H1 (cell line): Measurements from ENCODE around the gene DLK2. TPM values are rescaled to one million over a fixed set of nuclear protein-coding genes. Genes with fewer than 3 reads are reported as not detected.

ENCODE experiments used
- CTCF ChIA-PET: fragments of 300-600 bp; sonication (Branson Sonifier 250); formaldehyde crosslinking; loops from one replicate; lab custom pipeline; 2021; ENCODE audit not compliant: partially characterized antibody; lab: Charles Lee
- POLR2A ChIA-PET: fragments of 300-600 bp; sonication (Branson Sonifier 250); formaldehyde crosslinking; loops from one replicate; lab custom pipeline; 2021; ENCODE audit warnings: inconsistent platforms; ENCODE audit not compliant: partially characterized antibody; lab: Charles Lee
- DNase-seq, 2 experiments: peaks; one replicate each; pipeline versions ENCODE4 v3.0.0 to v3.0.0-alpha.2; 2010 to 2022; ENCODE audit warnings: low spot score in 2 of 2, low read depth in 1 of 2, mixed read lengths in 1 of 2
- FAIRE-seq: peaks from 2 replicates; lab custom pipeline; 2011; peaks lifted over from hg19 to GRCh38; lab: Jason Lieb, UNC
- H2AFZ ChIP-seq: 2 replicates; pipeline ENCODE4 v1.8.1; 2012; ENCODE audit warnings: low read length, inconsistent platforms
- H2AK5ac ChIP-seq: 2 replicates; pipeline ENCODE4 v1.6.1; 2013; ENCODE audit warnings: low read depth, low read length
- H2BK120ac ChIP-seq: replicated peaks from 2 replicates; pipeline ENCODE3; 2013; ENCODE audit warnings: low read depth, low read length, inconsistent platforms
- H2BK12ac ChIP-seq: 2 replicates; pipeline ENCODE4 v1.6.1; 2013; ENCODE audit warnings: low read depth, low read length
- H2BK15ac ChIP-seq: 2 replicates; pipeline ENCODE4 v1.6.1; 2013; ENCODE audit warnings: low read length
- H2BK20ac ChIP-seq: 2 replicates; pipeline ENCODE4 v1.6.1; 2013; ENCODE audit warnings: low read length
- H2BK5ac ChIP-seq: 2 replicates; pipeline ENCODE4 v1.6.1; 2013; ENCODE audit warnings: low read depth, low read length
- H3K14ac ChIP-seq: 2 replicates; pipeline ENCODE4 v1.6.1; 2013; ENCODE audit warnings: inconsistent platforms; ENCODE audit not compliant: insufficient read length
- H3K18ac ChIP-seq: 2 replicates; pipeline ENCODE4 v1.6.1; 2013; ENCODE audit warnings: low read length; ENCODE audit errors: extremely low read depth
- H3K23ac ChIP-seq: 2 replicates; pipeline ENCODE4 v1.6.1; 2013; ENCODE audit warnings: inconsistent platforms; ENCODE audit not compliant: insufficient read length
- H3K23me2 ChIP-seq: 2 replicates; pipeline ENCODE4 v1.6.1; 2013; ENCODE audit warnings: low read depth, low read length
- H3K27ac ChIP-seq: 2 replicates; pipeline ENCODE4 v1.6.1; 2011; ENCODE audit warnings: low read depth, low read length, inconsistent platforms
- H3K27me3 ChIP-seq, 4 experiments: replicated peaks in 1 of 4; 1 replicate in 1 of 4; 2 replicates in 3 of 4; pipeline versions ENCODE4 v1.6.1 to v1.8.1; 2011 to 2013; ENCODE audit warnings: low read length in 3 of 4, mild to moderate bottlenecking in 3 of 4, inconsistent platforms in 2 of 4, mixed read lengths in 2 of 4, moderate library complexity in 1 of 4; ENCODE audit not compliant: control insufficient read depth in 3 of 4, insufficient read depth in 3 of 4; ENCODE audit errors: extremely low read depth in 1 of 4
- H3K36me3 ChIP-seq, 4 experiments: 2 replicates each; pipeline versions ENCODE4 v1.6.1 to v1.8.1; 2011 to 2013; ENCODE audit warnings: mild to moderate bottlenecking in 4 of 4, low read length in 3 of 4, moderate library complexity in 2 of 4, control low read depth in 1 of 4, inconsistent platforms in 1 of 4; ENCODE audit not compliant: insufficient read depth in 4 of 4, control insufficient read depth in 2 of 4
- H3K4ac ChIP-seq: replicated peaks from 2 replicates; pipeline ENCODE3; 2013; ENCODE audit warnings: low read length, low read depth, mixed read lengths, inconsistent platforms; ENCODE audit not compliant: insufficient read length
- H3K4me1 ChIP-seq, 4 experiments: replicated peaks in 1 of 4; 1 replicate in 1 of 4; 2 replicates in 3 of 4; pipeline versions ENCODE4 v1.6.1 to v1.8.1; 2011 to 2013; ENCODE audit warnings: low read length in 3 of 4, inconsistent platforms in 2 of 4, mixed read lengths in 1 of 4; ENCODE audit not compliant: insufficient read depth in 4 of 4, control insufficient read depth in 3 of 4
- H3K4me2 ChIP-seq, 2 experiments: 2 replicates each; pipeline versions ENCODE4 v1.6.1 to v1.8.1; 2011 to 2013; ENCODE audit warnings: low read depth in 2 of 2, low read length in 2 of 2, control low read depth in 1 of 2, inconsistent platforms in 1 of 2, mild to moderate bottlenecking in 1 of 2; ENCODE audit not compliant: insufficient read depth in 1 of 2
- H3K4me3 ChIP-seq, 4 experiments: fragments of 200-600, 300-600 bp in 1 of 4; sonication (generic), shearing (Covaris generic), sonication (Bioruptor Twin) in 1 of 4; 2 replicates each; pipeline versions ENCODE4 v1.5.1 to v1.8.1; 2011 to 2016; ENCODE audit warnings: low read length in 4 of 4, low read depth in 3 of 4, control low read depth in 2 of 4, inconsistent platforms in 2 of 4, mild to moderate bottlenecking in 2 of 4, mixed read lengths in 1 of 4, moderate library complexity in 1 of 4; ENCODE audit not compliant: insufficient read depth in 2 of 4; ENCODE audit errors: extremely low read depth in 1 of 4
- H3K56ac ChIP-seq: replicated peaks from 2 replicates; pipeline ENCODE3; 2013; ENCODE audit warnings: low read depth, mild to moderate bottlenecking, mixed read lengths, low read length, inconsistent platforms; ENCODE audit not compliant: insufficient read length
- H3K79me1 ChIP-seq: 2 replicates; pipeline ENCODE4 v1.6.1; 2013; ENCODE audit warnings: low read depth, low read length, control low read depth
- H3K79me2 ChIP-seq, 2 experiments: 2 replicates each; pipeline versions ENCODE4 v1.6.1 to v1.8.1; 2012 to 2013; ENCODE audit warnings: low read length in 2 of 2, mild to moderate bottlenecking in 2 of 2, inconsistent platforms in 1 of 2; ENCODE audit not compliant: insufficient read depth in 2 of 2, control insufficient read depth in 1 of 2
- H3K9ac ChIP-seq, 4 experiments: replicated peaks in 1 of 4; 1 replicate in 1 of 4; 2 replicates in 3 of 4; pipeline versions ENCODE4 v1.6.1 to v1.8.1; 2011 to 2013; ENCODE audit warnings: low read depth in 3 of 4, low read length in 3 of 4, control low read depth in 2 of 4, mild to moderate bottlenecking in 2 of 4, moderate library complexity in 2 of 4, inconsistent platforms in 1 of 4; ENCODE audit errors: extremely low read depth in 1 of 4
- H3K9me3 ChIP-seq, 2 experiments: 2 replicates each; pipeline versions ENCODE4 v1.6.1 to v1.8.1; 2012 to 2013; ENCODE audit warnings: mild to moderate bottlenecking in 2 of 2, moderate library complexity in 2 of 2, control low read depth in 1 of 2, inconsistent platforms in 1 of 2, low read depth in 1 of 2, low read length in 1 of 2, mixed read lengths in 1 of 2; ENCODE audit not compliant: insufficient read depth in 2 of 2
- H4K20me1 ChIP-seq, 2 experiments: replicated peaks in 1 of 2; 2 replicates each; pipeline versions ENCODE3 to v1.8.1; 2011 to 2013; ENCODE audit warnings: inconsistent platforms in 2 of 2, low read length in 2 of 2, mild to moderate bottlenecking in 1 of 2; ENCODE audit not compliant: insufficient read depth in 2 of 2, control insufficient read depth in 1 of 2
- H4K5ac ChIP-seq: 2 replicates; pipeline ENCODE4 v1.6.1; 2013; ENCODE audit warnings: low read length, low read depth, mixed read lengths, inconsistent platforms; ENCODE audit not compliant: insufficient read length
- H4K8ac ChIP-seq: 2 replicates; pipeline ENCODE4 v1.8.0; 2013; ENCODE audit warnings: mild to moderate bottlenecking, moderate library complexity, low read length, inconsistent platforms; ENCODE audit not compliant: insufficient read depth; ENCODE audit errors: extremely low read depth
- H4K91ac ChIP-seq: replicated peaks from 2 replicates; pipeline ENCODE3; 2013; ENCODE audit warnings: low read length, mixed read lengths, inconsistent platforms; ENCODE audit not compliant: insufficient read length
- KDM5A ChIP-seq: fragments of 200-600 bp; IDR thresholded peaks from 2 replicates; pipeline ENCODE4 v1.7.1; 2012; ENCODE audit warnings: mild to moderate bottlenecking, low read length, inconsistent platforms, mixed read lengths
- POU5F1 ChIP-seq: IDR thresholded peaks from 2 replicates; pipeline ENCODE4 v1.6.1; 2011; ENCODE audit warnings: low read depth, mild to moderate bottlenecking, low read length, moderate library complexity
- TBP ChIP-seq: IDR thresholded peaks from 2 replicates; pipeline ENCODE4 v1.6.1; 2011; ENCODE audit warnings: low read depth, low read length, improper control_type of control experiment
- WGBS, 2 experiments: shearing (Covaris generic) in 1 of 2; methylation state at CpG; one replicate each; pipeline versions ENCODE4 v1.1.6 to v1.1.7; 2013 to 2015; ENCODE audit warnings: low lambda C conversion rate in 2 of 2, mixed read lengths in 2 of 2, inconsistent platforms in 1 of 2, low coverage in 1 of 2, missing lambda C conversion rate in 1 of 2; ENCODE audit not compliant: insufficient replicate concordance in 2 of 2, insufficient coverage in 1 of 2, insufficient read length in 1 of 2; ENCODE audit errors: extremely low coverage in 1 of 2, missing lambda C conversion rate in 1 of 2; 5-methylcytosine and 5-hydroxymethylcytosine counted together
- polyA plus RNA-seq, 7 experiments: library from polyadenylated mRNA; depleted of rRNA in 3 of 7; stranded (reverse) in 5 of 7; unstranded in 2 of 7; fragments of >200 nt in 5 of 7; fragments of 200-250 nt in 2 of 7; gene quantifications; 1 replicate in 5 of 7; 2 replicates in 1 of 7; 4 replicates in 1 of 7; pipeline versions ENCODE4 v1.2.1 to v1.2.3, GENCODE V29; 2011 to 2013; ENCODE audit warnings: missing spikeins in 2 of 7, mixed read lengths in 2 of 7
- total RNA-seq: library from RNA; stranded (reverse); fragmentation: NEBNext Ultra II Directional; extraction: Animal tissue kit (Norgen Biotek cat#: 25700); gene quantifications from 2 replicates; pipeline ENCODE4 v1.2.1, GENCODE V29; 2021

DLK2 gene
- total and polyA plus RNA-seq, 2 of the 8 experiments (the other 6 are each of a cell fraction or from before 2014, with no cell fraction given): 0.37 to 0.80 TPM

DNA sequence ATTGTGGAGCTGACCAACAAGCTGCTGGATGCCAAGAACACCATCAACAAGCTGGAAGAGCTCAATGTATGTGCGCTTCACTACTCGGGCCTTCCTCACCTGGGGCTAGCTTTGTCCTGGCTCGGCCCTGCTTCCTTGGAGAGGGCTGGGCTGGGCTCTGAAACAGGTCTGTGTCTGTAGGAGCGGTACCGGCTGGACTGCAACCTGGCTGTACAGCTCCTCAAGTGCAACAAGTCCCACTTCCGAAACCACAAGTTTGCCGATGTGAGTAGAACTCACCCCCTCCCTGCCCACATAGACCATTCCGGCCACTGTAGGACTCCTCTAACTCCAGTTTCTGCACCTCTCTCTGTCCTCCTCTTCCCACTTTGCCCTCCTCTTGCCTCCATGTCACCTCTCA, 48.1 kb upstream of the DLK2 start:
- H3K18ac ChIP-seq: no peak overlapping the region
- no peak overlapping the region for H4K8ac ChIP-seq
- no peaks in the 10 kb centered on the region for H3K9me3 ChIP-seq
- no peak overlapping the region for H2BK5ac ChIP-seq
- DNase-seq (no peak), FAIRE-seq (no peak)
- H3K9ac ChIP-seq: no peak overlapping the region
- H2AK5ac ChIP-seq: no peak overlapping the region
- no peaks in the 10 kb centered on the region; a peak in 1 of 7 replicates for H3K4me1 ChIP-seq
- H3K56ac ChIP-seq: no peak overlapping the region
- CTCF ChIA-PET: interaction anchor here (0.8 to 31.7 kb wide), 6 partner anchors 20 to 207 kb away, joined by 3 to 536 read pairs (median 7); partner anchors contain the start of genes DLK2 and TJAP1
- H3K4me2 ChIP-seq: no peak overlapping the region
- H2BK120ac ChIP-seq: no peak overlapping the region
- TF ChIP-seq TBP (no peak), KDM5A (no peak), POU5F1 (no peak)
- 89% methylated on average over 8 of the region's 8 CpGs; no CpG with 5 or more reads in 1 of the 2 experiments for WGBS, 2 experiments
- no peak overlapping the region for H2BK20ac ChIP-seq
- POLR2A ChIA-PET: interaction anchor here (0.6 to 12.6 kb wide), 6 partner anchors 9 to 489 kb away, joined by 3 to 147 read pairs (median 5); partner anchors contain the start of genes POLR1C and YIPF3
- no peak overlapping the region for H3K4me3 ChIP-seq
- H3K23ac ChIP-seq: no peak overlapping the region
- peaks cover 19 to 46% (median 40%) of the 10 kb centered on the region in 4 experiments; a peak in 7 of 8 replicates for H3K36me3 ChIP-seq
- no peak overlapping the region for H4K5ac ChIP-seq
- H3K14ac ChIP-seq: no peak overlapping the region
- peaks cover 0 to 8% (median 4%) of the 10 kb centered on the region in 4 experiments; a peak in 5 of 7 replicates for H3K27me3 ChIP-seq
- peaks cover 0 to 11% of the 10 kb centered on the region in 2 experiments for H4K20me1 ChIP-seq
- H2BK12ac ChIP-seq: no peak overlapping the region
- H2AFZ ChIP-seq: no peak overlapping the region
- no peaks in the 10 kb centered on the region for H3K79me2 ChIP-seq
- H3K23me2 ChIP-seq: no peaks in the 10 kb centered on the region
- H4K91ac ChIP-seq: no peak overlapping the region
- no peaks in the 10 kb centered on the region for H3K79me1 ChIP-seq
- no peak overlapping the region for H2BK15ac ChIP-seq
- no peak overlapping the region for H3K27ac ChIP-seq
- no peak overlapping the region for H3K4ac ChIP-seq
